ENCODE results near the gene HLA-DQB1.
"Not testable (repeated sequence)": the region's sequence is repeated elsewhere in the genome, so short reads cannot be mapped to it uniquely, and the experiment has no call there.

Gene HLA-DQB1

DNA sequence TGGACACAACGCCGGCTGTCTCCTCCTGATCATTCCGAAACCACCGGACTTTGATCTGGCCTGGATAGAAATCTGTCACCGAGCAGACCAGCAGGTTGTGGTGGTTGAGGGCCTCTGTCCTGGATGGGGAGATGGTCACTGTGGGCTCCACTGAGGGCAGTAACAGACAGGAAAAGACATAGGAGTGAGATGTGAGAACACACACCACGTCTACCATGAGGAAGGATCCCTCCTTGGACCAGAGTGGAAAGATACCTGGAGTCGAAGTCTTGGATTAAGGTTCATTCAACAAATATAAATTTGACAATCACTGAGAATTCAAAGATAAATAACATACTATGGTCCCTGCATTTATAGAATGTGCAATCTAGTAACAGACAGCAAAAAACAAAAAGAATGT lies 4.4 kb downstream of the HLA-DQB1 start:
- no peak for DNase-seq (ENCODE audit: low read depth)

DNA sequence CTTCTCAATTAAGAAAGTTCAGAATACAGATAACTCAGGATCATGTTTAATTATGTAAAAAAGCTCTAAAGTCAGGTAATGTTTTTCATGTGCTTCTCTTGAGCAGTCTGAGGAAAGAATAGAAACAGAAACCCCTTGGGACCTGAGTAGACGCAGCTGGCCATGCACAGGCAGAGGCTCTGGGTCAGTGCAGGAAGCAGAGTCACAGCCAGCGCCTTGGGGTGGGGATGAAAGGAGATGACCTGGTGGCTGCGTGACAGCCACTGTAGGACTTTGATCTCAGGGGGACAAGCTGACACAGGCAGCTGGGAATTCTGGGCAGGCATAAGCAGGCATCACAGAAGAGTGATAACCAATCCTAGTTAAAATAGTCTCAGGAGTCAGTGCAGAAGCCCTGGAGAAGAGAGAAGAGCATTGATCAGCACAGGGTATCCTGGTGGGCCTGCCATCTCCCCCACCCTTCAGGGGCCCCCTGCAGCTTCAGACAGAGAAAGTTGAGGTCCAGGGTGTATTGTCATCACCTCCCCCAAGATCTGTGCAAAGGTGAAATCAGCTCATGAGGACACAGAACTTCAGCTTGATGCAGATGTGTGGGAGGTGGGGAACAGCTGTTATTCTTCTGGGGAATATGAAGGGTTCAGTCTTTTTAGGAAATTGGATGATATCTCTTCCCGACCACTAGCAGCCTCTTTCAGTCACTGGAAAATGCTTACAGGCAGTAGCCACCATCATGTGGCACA lies 6.4 kb downstream of the HLA-DQB1 start:
- DNase-seq (ENCODE audit: low read depth): no peak

DNA sequence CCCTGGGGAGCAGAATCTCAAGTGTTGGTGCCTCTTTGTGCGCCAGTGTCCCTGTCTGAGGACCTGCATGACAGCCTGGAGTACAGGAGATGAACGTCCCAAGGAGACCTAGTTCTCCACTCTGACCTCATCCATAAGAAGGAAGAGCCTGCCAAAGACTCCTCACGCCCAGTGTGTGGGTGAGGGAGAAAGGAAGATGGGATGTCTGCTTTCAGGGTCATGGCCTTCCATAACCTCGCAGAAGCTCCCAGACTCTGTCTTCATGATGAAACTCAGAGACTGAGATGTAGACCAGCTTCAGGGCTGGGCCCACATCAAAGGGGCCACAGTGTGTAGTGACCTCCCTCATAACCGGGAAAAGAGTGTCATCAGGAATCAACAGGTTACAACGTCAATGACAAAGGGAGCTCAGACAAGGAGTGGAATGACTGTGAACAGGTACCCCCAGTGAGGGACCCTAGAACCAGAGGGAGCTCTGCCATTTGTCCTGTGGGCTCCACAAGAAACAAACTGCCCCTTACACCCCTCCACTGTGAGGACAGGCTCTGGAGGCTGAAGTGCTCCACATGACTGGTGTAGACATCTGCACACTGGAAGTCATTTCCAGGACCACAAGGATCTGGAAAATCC lies 8.1 kb downstream of the HLA-DQB1 start:
- DNase-seq (ENCODE audit: low read depth): no peak

DNA sequence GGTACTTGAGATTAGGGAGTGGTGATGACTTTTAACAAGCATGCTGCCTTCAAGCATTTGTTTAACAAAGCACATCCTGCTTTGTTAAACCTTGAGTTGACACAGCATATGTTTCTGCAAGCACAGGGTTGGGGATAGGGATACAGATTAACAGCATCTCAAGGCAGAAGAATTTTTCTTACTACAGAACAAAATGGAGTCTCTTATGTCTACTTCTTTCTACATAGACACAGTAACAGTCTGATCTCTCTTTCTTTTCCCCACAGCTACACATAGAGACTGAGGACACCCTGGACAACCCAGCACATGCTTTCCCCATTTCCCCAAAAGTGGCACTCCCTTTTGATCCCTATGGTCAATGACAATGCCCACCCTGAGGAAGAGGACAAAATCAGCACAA lies 8.6 kb downstream of the HLA-DQB1 start:
- DNase-seq (ENCODE audit: low read depth): not testable (repeated sequence)

DNA sequence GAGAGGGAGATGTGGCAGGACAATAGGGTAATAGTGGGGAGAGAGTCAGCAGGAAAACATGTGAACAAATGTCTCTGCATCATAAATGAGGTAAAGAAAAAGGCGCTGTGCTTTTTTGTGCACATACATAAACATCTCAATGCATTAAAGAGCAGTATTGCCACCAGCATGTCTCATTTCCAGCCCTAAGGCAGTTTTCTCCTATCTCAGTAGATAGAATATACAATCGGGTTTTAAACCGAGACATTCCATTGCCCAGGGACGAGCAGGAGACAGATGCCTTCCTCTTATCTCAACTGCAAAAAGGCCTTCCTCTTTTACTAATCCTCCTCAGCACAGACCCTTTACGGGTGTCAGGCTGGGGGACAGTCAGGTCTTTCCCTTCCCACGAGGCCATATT lies 9.1 kb downstream of the HLA-DQB1 start:
- not testable (repeated sequence) for DNase-seq (ENCODE audit: low read depth)

DNA sequence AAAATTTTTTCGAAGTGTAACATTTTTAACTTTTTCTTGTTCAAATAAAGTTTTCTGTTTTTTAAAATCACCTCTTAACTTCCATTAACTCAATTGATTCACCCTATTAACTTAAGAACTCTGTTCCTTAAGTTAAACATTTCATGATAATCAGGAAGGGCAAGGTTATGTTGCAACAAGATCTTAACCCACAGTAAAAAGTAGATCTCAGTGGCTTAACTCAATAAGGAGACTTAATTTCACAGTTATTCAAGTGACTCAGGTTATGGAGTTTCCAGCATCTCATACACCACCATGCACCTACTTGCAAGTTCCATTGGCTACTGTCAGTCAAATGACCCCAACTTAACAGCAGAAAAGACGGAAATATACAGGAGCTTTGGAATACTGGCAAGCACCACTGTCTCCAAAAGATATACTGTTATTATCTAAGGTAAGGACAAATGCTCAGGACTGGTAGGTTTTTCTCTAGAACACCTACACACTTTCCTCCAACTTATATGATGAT lies 11.2 kb downstream of the HLA-DQB1 start:
- DNase-seq (ENCODE audit: low read depth): no peak

DNA sequence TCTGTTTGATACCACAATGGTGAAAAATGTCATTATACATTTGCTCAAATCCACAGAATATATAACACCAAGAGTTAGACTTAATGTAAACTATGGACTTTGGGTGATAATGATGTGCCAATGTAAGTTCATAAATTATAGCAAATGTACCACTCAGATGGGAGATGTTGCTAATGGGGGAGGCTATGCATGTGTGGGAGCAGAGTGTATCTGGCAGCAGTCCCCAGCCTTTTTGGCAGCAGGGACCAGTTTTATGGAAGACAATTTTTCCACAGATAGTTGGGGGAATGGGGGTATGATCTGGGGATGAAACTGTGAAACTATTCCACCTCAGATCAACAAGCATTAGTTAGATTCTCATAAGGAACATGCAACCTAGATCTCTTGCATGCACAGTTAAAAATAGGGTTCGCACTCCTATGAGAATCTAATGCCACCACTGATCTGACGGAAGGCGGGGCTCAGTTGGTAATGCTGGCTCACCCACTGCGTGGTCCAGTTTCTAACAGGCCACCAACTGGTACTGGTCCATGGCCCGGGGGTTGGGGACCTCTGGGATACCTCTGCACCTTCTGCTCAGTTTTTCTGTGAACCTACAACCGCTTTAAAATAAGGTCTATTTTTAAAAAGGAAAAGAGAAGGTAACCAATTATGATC lies 21.3 kb downstream of the HLA-DQB1 start:
- DNase-seq (ENCODE audit: low read depth): no peak

DNA sequence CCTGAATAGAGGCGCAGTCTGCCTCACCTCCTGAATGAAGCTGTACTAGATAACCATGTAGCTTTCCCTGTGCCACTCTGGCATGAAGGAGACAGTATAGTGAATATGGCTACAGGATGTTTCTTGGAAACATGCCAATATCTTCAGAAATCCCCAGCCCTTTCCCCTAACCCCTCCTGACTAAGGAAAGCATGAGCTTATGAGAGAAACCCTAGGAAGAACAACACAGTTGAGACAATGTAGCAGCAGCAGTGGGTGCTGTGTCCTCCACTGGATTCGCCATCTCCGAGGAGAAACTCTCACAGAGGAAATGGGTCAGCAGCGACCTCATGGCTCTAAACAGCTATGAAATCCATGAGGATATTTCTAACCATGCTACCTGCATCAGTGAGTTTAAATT lies 22.6 kb downstream of the HLA-DQB1 start:
- DNase-seq (ENCODE audit: low read depth): no peak

DNA sequence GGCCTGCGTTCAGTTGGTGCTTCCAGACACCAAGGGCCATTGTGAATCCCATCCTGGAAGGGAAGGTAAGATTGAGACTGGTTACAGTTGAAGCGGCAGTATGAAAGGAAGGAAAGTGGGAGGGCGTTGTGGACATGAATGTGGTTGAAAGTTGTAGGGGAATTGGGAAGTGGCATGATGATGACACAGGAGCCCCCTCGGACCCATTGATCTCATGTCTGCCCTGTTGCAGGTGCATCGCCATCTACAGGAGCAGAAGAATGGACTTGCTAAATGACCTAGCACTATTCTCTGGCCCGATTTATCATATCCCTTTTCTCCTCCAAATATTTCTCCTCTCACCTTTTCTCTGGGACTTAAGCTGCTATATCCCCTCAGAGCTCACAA lies 23.7 kb downstream of the HLA-DQB1 start:
- no peak for DNase-seq (ENCODE audit: low read depth)

DNA sequence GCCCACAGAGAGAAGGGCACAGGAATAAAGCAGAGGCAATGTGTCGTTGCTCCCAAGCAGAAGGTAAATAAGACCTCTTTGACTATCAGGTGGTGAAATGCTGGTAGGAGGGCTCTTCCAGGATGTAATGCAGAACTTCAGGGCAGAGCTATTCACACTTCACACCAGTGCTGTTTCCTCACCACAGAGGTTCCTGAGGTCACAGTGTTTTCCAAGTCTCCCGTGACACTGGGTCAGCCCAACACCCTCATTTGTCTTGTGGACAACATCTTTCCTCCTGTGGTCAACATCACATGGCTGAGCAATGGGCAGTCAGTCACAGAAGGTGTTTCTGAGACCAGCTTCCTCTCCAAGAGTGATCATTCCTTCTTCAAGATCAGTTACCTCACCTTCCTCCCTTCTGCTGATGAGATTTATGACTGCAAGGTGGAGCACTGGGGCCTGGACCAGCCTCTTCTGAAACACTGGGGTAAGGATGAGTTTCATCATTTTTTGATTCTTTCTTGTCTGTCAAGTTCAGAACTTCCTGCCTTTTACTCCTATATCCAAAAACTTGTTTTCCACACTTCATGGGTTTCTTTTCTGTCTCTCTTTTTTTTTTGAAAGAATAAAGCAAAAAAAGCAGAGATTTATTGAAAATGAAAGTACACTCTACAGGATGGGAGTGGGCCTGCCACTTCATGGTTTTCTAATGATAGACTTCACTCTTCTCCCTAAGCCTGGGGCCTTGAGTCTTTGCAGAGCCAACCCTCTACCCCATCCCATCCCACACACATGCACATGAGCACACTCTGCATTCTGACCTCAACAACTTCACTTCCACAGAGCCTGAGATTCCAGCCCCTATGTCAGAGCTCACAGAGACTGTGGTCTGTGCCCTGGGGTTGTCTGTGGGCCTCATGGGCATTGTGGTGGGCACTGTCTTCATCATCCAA lies 24.4 kb downstream of the HLA-DQB1 start:
- DNase-seq (ENCODE audit: low read depth): not testable (repeated sequence)

DNA sequence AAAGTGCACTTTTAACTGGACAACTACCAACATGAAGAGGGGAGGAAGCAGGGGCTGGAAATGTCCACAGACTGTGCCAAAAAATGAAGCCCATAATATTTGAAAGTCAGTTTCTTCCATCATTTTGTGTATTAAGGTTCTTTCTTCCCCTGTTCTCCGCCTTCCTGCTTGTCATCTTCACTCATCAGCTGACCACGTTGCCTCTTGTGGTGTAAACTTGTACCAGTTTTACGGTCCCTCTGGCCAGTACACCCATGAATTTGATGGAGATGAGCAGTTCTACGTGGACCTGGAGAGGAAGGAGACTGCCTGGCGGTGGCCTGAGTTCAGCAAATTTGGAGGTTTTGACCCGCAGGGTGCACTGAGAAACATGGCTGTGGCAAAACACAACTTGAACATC lies 25.3 kb downstream of the HLA-DQB1 start:
- DNase-seq (ENCODE audit: low read depth): no peak

DNA sequence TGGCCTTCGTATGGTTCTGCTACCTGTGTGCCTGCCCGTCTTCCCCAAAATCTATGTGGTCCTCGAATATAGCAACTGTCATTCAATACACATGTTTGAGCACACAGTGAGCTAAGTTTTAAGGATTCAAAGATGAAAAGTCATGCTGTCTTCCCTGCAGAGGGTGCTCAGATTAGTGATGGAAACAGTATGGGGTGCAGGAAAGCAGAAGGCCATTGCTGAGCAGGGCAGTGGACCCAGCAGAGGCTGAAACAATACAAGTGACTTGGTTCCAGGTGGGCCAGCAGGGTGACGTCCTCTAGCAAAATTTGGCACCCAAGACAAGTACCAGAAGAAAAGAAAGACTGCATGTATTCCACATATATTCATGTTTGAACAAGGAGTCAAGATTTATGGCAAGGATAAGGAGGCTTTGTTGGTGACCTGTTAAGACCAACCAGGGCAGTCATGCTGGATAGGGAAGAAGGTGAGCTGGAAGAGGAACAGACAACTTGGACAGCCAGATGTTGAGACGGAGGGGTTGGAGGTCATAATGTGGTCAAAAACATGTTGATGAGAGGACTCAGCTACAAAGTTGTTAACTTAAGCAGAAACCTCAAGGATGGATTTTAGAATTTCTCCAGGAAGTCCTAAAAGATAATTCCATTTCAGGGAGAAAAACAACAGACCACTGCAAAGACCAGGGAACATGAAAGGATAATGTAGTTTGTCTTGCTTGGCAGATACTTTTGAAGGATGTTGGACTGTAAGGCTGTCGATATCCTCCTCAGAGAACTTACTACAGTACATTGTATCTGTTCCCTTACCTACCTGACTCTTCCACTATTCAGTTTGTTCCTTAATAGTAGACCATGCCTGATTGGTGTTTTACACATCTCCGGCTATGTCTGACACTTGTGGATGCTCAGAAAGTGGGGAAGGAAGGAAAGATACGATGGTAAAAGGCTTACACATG lies 26.7 kb downstream of the HLA-DQB1 start:
- no peak for DNase-seq (ENCODE audit: low read depth)

DNA sequence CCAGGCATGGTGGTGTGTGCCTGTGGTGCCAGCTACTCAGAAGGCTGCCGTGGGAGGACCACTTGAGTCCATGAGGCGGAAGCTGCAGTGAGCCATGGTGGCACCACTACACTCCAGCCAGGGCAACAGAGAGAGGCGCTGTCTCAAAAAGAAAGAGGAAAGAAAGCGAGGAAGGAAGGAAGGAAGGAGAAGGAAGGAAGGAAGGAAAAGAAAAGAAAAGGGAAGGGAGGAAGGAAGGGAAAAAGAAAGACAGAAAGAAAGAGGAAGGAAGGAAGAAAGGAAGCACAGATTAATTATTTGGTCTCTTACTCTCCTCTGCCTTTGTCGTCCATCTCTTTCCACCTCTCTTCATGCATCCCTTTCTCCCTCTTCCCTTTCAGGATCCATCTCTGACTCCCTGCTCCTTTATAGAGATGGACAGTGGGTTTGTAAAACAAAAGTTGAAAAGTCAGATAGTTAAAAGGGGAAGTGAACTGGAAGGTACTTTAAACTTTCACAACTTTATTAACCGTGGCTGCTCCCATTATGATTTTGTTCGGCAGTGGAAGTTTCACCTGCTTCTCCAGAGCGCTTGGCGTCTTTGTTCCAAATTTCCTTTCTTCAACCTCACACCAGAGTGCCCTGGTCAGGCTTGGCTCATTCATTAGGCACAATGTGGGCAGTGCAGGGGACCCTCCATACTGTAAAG lies 27.8 kb downstream of the HLA-DQB1 start:
- DNase-seq (ENCODE audit: low read depth): no peak

DNA sequence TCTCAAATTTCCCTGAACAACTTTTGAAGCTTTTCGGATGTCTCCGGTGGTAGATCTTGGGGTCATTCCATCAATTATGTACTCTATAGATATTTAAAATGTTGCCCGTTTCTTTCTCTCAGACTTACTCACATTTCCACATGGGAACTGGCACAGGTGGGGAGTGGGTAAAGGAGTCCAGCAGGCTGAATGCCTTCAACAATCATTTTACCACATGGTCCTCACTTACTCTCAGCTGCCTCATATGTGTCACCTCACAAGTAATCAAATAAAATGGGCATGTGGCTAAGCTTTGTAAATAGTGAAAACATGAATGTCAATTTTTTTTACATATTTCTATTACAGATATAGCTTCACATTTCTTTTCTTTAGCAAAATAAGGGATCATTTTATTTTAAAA lies 28.6 kb downstream of the HLA-DQB1 start:
- no peak for DNase-seq (ENCODE audit: low read depth)

DNA sequence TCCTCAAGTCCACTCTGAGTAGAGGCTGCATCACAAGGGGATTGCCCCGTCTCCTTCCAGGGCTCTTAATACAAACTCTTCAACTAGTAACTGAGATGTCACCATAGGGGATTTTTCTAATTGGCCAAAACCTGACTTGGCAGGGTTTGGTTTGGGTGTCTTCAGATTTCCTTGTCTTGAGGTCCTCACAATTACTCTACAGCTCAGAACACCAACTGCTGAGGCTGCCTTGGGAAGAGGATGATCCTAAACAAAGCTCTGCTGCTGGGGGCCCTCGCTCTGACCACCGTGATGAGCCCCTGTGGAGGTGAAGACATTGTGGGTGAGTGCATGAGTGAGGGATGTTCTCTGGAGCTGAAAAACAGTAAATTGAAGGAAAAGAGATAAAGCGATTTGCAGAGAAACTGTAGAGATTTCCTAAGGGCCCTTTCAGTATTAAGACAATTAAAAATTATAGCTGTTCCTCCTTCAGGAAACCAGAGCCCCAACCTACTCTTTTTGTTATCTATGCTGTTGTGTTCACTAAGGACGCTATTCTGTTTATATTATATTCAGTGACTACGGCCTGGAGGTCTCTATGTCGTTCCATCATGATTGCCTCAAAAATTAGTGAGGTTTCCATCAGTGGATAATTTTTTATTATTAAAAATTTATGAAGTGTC lies 29.1 kb downstream of the HLA-DQB1 start, which contains the start of gene HLA-DQA1:
HLA-DQA1 (plus strand) TSS at position 188 of the 662 bp plus-strand sequence; CDS start at position 241, 53 bp downstream.
- DNase-seq (ENCODE audit: low read depth): no peak

DNA sequence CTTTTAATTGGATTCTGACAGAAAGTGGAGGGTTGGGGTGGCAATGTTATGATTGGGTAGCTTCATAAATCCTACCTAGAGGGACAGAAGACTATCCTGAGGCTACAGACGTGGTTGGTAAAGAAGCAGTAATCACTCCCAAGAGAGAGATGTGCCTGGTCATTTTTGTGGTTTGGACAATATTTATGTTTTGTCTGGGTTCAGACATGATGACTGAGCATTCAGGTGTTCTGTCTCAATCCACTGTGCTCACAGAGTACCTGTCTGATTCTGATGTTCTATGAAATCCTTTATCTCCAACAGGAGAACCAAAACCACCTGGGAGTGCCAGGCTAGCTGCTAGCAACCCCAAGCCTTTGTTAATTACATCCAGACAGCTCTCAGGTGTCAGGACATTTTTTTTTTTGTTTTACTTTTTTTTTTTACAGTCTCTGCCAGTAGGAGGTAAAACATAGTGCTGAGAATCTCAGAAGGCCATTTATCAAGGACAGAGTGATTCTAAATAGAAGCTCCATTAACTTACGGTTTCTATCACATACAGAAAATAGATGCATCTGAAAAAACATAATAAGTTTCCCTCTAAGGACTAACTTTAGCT lies 30.8 kb downstream of the HLA-DQB1 start:
- DNase-seq (ENCODE audit: low read depth): no peak

DNA sequence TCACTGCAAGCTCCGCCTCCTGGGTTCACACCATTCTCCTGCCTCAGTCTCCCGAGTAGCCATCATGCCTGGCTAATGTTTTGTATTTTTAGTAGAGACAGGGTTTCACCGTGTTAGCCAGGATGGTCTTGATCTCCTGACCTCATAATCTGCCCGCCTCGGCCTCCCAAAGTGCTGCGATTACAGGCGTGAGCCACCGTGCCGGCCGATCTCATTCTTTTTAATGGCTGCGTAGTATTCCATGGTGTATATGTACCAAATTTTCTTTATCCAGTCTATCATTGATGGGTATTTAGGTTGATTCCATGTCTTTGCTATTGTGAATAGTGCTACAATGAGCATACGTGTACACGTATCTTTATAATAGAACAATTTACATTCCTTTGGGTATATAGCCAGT lies 36.7 kb downstream of the HLA-DQB1 start:
- DNase-seq (ENCODE audit: low read depth): not testable (repeated sequence)

DNA sequence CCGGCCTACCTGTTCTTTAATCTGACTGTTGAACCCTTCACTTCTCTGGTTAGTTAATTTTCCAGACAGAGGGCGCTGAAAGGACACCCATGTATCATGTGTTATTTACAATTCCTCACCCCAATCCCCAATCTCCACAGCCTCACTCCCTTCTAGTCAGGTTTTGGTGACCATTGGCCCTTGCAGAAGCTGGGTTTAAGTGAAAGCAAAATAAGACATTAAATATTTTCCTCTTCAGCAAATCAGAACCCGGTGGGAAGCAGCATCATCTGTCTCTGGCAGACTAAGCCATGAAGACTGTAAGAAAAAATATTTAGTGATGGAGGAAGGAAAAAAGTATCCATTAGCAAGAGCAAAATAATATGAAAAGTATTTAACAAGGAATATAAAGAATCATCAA lies 38.6 kb downstream of the HLA-DQB1 start:
- no peak for DNase-seq (ENCODE audit: low read depth)

DNA sequence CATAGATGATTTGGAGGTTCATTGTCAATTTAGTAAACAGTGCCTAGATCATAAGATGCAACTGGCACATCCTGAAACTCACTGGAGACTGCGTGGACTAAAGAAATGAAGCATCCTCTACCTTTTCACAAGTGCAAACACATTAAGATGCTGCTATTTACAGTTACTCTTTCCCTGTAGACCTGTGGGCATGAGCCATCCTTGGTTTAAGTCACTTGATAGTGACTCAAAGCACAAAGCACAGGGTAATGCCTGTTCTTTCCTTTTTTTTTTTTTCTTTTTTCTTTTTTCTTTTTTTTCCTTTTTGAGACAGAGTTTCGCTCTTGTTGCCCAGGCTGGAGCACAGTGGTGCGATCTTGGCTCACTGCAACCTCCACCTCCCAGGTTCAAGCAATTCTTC lies 39.2 kb downstream of the HLA-DQB1 start:
- DNase-seq (ENCODE audit: low read depth): no peak

Data from HS-27A (cell line).